HG03439 (cell line): ENCODE measurements around the gene WBP2.
"Not testable (repeated sequence)": the region's sequence is repeated elsewhere in the genome, so short reads cannot be mapped to it uniquely, and the experiment has no call there.

Experiments used
- ATAC-seq: cut with Tn5 transposase; IDR thresholded peaks from one replicate; pipeline ENCODE4 v1.9.1; 2021; ENCODE audit warnings: mild to moderate bottlenecking, moderate library complexity; ENCODE audit not compliant: unreplicated experiment

WBP2 gene

DNA sequence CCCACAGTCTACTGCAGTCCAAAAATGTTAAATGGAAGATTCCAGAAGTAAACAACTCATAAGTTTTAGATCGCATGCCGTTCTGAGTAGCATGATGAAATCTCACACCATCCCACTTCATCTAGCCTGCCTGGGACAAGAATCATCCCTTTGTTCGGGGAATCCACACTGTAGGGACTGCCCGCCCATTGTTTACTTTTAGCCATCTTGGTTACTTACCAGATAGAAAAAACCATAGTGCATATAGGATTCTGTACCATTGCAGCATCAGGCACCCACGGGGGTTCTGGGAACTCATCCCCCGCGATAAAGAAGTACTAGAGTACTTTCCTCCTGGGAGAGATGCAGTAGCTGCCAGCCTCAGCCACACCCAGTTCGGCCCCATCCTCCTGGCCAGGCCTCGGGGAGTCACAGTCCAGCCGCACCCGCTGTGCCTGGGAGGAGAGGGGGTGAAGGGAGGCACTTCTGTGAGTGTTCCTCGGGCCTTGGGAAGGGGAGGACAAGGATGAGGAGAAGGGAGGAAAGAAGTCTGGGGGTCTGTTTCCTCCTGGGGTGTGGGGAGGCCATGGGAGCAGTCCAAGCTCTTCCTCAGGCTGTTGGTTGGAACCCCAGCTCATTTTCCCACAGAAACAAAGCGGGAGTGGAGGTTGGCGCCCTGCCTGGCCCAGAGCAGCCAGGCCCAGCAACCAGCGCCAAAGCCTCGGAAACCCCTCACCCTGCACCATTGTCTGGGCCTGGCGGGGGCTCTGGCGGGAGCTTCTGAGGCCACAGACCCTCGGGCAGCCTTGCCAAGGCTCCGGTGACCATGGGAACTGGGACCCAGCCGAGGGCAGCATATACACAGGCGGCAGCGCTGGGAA is 14.4 kb upstream of the WBP2 start:
- ATAC-seq, result no peak

DNA sequence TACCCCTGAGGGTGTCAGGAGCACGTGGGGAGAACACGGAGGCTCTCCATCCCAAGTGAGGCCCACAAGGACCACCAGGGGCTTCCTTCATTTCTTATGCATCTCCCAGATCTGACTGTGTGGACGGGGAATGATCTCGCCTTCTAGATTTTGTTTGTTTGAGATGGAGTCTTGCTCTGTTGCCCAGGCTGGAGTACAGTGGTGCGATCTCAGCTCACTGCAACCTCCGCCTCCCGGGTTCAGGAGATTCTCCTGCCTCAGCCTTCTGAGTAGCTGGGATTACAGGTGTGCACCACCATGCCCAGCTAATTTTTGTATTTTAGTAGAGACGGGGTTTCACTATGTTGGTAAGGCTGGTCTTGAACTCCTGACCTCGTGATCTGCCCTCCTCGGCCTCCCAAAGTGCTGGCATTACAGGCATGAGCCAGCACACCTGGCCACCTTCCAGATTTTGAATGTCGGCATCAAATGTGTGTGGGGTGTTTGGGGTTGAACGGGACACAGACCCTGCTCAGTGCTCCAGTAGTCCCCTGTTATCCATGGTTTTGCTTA is 13.7 kb upstream of the WBP2 start:
- not testable (repeated sequence) for ATAC-seq

- ATAC-seq, result not testable (repeated sequence)
Observed at GRCh38 chr17:75865404-75866188, 10.5 kb upstream of the WBP2 start.

GRCh38 chr17:75864887-75865286 is 9.8 kb upstream of the WBP2 start:
- ATAC-seq, result peak; percentile 9

- ATAC-seq, result peak; percentile 60
Observed at GRCh38 chr17:75864448-75864871, 9.3 kb upstream of the WBP2 start.

GRCh38 chr17:75861927-75862317 is 6.8 kb upstream of the WBP2 start:
- no peak for ATAC-seq

DNA sequence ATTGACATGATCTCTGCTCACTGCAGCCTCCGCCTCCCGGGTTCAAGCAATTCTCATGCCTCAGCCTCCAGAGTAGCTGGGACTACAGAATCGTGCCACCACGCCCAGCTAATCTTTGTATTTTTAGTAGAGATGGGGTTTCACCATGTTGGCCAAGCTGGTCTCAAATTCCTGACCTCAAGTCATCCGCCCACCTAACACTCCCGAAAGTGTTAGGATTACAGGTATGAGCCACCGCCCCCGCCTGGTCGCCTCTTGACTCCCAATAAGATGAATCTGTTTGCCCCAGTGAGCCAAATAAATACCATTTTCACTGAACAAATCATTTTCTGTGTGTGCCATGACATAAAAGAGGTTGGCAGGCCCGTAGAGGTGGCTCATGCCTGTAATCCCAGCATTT is 4.2 kb upstream of the WBP2 start:
- not testable (repeated sequence) for ATAC-seq

DNA sequence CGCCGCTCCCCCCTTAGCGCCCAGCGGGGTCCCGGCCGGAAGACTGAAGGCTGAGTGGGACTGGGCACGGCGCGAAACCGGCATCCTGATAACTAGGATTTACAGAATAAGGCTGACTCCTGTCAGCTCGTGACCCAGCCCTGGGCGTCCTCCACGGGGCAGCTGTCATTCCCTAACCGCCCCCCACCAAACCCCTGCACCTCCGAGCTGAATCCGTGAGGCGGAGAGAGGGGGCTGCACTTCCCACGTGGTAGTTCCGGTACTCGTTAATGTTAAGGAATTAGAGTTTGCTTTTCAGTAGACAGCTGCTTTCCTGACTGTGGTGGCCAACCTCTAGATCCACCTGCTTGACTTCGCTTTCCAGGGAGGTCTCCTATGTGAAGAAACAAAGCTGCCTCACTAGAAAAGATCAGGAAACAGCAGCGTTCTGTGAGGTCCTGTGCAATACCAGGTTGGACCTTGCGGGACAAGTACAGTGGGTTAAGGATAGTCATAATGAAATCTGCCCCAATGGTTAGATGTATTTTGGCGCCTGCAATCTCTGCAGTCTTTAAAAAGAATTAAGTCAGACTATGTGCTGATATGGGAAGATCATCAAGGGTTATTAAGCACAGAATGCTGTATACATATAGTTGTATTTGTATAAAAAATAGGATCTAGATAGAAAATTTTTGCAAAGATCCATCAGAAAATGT is 1.1 kb upstream of the WBP2 start:
- ATAC-seq, result peak; percentile 0

DNA sequence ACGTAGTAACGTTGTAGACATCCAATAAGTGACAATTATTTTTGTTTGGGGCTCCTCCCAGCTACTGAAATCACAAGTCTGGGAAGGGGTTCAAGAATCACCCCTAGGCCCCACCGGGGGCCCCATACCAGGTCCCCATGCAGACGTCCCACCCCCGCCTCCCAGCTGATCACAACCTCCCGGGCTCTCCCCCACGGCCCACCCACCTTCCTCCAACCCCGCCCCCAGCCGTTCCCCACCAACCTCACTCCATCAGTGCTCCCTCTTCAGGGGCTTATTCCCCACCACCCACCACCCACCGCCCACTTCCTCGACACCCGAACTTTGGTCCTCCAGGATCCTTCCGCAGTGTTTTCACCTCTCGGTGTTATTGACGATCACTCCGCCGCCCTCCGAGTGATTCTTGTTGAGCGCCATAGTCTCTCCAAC is 240 bp downstream of the WBP2 start:
- no peak for ATAC-seq

DNA sequence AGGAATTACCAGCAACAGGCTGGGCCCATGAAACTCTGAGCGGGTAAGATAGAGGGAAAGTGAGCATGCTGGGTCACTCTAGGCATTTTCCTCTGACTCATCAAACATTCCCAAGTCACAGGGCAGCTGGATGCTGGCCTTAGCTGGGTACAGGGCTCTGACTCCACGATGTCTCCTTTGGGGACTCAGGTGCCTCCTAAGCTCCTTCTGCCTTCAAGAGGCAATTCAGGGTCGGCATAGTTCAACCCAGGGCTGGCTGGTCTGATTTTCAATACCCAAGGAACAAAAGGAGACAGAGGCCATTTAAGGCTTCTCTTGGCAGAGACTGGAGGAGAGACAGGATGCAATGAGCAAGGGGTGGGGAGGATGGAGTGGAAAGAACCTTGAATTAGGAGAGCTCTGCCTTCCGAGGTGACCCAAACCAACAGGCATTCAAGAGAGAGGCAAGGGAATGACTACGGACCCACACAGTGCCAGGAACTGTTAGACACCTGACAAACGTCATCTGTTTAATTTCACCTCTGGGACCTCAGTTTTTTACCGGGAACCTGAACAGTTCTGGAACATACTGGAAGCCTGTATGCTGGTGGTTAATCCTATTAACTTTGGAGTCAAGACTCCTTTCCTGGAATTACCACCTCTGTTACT is 910 bp downstream of the WBP2 start:
- no peak for ATAC-seq

GRCh38 chr17:75853433-75853832 is 1.7 kb downstream of the WBP2 start:
- no peak for ATAC-seq

- ATAC-seq, result not testable (repeated sequence)
Observed at GRCh38 chr17:75851693-75851991, 3.5 kb downstream of the WBP2 start.

DNA sequence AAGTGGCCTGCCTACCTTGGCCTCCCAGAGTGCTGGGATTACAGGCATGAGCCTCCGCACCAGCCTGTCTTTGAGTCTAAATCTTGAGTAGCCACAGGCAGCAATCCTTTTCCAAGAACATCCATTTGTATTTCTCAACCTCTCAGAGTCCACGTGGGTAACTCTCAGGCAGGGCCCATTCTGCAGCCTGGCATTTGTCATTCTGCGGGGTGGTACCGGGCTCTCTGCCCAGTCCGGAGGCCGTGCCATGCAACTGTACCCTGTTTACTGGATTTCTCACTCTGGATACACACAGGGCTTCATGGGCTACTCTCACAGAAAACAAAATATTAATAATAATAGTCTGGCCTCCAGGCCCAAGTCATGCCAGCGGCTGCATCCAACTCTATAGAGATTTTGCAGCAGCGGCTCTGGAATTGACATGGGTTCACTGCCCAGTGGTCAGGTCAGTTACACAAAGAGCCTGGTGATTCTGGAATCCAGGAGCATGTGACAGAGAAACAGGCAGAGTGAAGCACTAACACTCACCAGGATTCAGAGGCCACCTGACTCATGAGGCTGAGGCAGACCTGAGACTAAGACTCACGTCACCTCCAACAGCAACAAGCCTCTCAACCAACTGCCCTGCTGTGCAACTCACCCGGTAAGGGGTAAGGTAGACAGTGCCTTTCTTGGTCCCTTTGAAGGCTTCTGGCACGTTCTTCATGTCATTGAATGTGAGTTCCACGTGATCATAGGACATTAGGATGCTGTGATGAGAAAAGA is 4.0 kb downstream of the WBP2 start:
- no peak for ATAC-seq

- no peak for ATAC-seq
Observed at GRCh38 chr17:75849724-75850123, 5.4 kb downstream of the WBP2 start.

GRCh38 chr17:75849279-75849646 is 5.9 kb downstream of the WBP2 start:
- no peak for ATAC-seq

- ATAC-seq, result no peak
Observed at GRCh38 chr17:75848523-75849278, 6.4 kb downstream of the WBP2 start.

- ATAC-seq, result no peak
Observed at GRCh38 chr17:75847614-75848522, 7.3 kb downstream of the WBP2 start.
